Endothelial cell of umbilical vein (primary cell): ENCODE measurements around the gene SHPK.

Experiments used
- EZH2 ChIP-seq: IDR thresholded peaks from 2 replicates; pipeline ENCODE4 v1.6.1; 2012; ENCODE audit warnings: borderline replicate concordance, low read depth, mild to moderate bottlenecking, moderate library complexity, low read length, inconsistent platforms; ENCODE audit not compliant: severe bottlenecking
- GATA2 ChIP-seq: IDR thresholded peaks from 2 replicates; pipeline ENCODE4 v1.7.0; 2011; ENCODE audit warnings: low read depth, mild to moderate bottlenecking, moderate library complexity, mixed read lengths, low read length; ENCODE audit not compliant: insufficient read length, insufficient read depth
- JUN ChIP-seq: IDR thresholded peaks from 2 replicates; pipeline ENCODE4 v1.6.1; 2011; ENCODE audit warnings: borderline replicate concordance, low read depth; ENCODE audit not compliant: insufficient read length, insufficient read depth
- MAX ChIP-seq: IDR thresholded peaks from 2 replicates; pipeline ENCODE4 v1.6.1; 2011; ENCODE audit not compliant: insufficient read depth, insufficient read length
- MYC ChIP-seq: IDR thresholded peaks from one replicate; pipeline ENCODE4 v1.6.1; 2011; ENCODE audit warnings: mild to moderate bottlenecking, low read depth, low read length
- POLR2A ChIP-seq: IDR thresholded peaks from 2 replicates; pipeline ENCODE4 v1.6.1; 2012; ENCODE audit warnings: low read depth, mild to moderate bottlenecking, control low read depth, low read length
- POLR2AphosphoS5 ChIP-seq: IDR thresholded peaks from 2 replicates; pipeline ENCODE4 v1.6.1; 2012; ENCODE audit warnings: low read depth, mild to moderate bottlenecking, control low read depth, low read length, moderate library complexity; ENCODE audit not compliant: insufficient read depth
- TF ChIP-seq, protein P1 (sequence below), 2 donors: IDR thresholded peaks; 1 replicate in 1 of 2; 2 replicates in 1 of 2; pipeline ENCODE4 v1.5.1; 2011; ENCODE audit warnings: low read length in 2 of 2, mild to moderate bottlenecking in 2 of 2, moderate library complexity in 2 of 2, control low read depth in 1 of 2, inconsistent platforms in 1 of 2, low read depth in 1 of 2; ENCODE audit not compliant: insufficient read depth in 1 of 2; ENCODE audit errors: extremely low read depth in 1 of 2

DNA sequence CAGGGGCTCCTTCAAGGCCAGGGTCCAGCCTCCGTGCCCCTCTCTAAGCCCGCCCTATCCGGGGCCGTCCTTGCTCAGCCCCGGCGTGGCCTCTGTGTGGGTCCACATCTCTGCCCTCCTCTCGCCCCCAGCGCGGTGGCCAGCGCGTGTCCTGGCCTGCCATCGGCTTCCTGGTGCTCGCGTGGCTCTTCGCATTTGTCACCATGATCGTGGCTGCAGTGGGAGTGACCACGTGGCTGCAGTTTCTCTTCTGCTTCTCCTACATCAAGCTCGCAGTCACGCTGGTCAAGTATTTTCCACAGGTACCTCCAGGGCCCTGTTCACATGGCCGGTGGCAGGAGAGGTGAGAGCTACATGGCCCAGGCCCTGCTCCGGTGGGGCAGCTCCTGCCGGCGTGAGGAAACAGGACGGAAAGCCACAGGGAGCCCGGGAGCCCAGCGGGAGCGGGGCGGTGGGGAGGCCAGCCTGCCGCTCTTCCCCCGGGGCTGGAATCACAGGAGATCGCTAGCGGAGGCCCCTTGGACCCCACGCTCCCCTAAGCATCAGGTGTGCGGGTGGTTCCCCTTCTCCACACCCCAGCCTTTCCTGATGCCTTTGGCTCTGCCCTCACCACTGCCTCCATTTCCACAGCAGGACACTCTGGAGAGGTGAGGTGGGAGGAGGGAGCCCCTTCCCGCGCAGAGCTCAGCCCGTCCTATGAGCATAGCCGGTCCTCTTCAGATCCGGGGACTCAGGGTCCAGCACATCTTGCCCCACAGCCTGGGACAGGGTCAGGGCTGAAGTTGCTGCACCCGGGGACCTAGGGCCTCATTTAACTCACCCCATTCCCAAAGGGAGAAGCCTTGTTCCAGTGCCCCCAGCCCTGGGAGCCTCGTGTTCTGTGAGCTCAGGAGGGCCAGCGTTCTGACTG is 22.1 kb upstream of the SHPK start:
- no peak for TF ChIP-seq POLR2A
- TF ChIP-seq, protein P1, sequence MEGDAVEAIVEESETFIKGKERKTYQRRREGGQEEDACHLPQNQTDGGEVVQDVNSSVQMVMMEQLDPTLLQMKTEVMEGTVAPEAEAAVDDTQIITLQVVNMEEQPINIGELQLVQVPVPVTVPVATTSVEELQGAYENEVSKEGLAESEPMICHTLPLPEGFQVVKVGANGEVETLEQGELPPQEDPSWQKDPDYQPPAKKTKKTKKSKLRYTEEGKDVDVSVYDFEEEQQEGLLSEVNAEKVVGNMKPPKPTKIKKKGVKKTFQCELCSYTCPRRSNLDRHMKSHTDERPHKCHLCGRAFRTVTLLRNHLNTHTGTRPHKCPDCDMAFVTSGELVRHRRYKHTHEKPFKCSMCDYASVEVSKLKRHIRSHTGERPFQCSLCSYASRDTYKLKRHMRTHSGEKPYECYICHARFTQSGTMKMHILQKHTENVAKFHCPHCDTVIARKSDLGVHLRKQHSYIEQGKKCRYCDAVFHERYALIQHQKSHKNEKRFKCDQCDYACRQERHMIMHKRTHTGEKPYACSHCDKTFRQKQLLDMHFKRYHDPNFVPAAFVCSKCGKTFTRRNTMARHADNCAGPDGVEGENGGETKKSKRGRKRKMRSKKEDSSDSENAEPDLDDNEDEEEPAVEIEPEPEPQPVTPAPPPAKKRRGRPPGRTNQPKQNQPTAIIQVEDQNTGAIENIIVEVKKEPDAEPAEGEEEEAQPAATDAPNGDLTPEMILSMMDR (IDR thresholded peaks at IDR 0.05; ENCODE audit: extremely low read depth in 1 of 2, insufficient read depth in 1 of 2, low read depth in 1 of 2, low read length in 2 of 2): no peak
- TF ChIP-seq MAX: no peak
- TF ChIP-seq POLR2AphosphoS5: no peak
- no peak for TF ChIP-seq GATA2
- no peak for TF ChIP-seq EZH2
- no peak for TF ChIP-seq MYC
- TF ChIP-seq JUN: no peak
